Kidney epithelial cell (primary cell): ENCODE measurements around the gene OR13C3. TPM values are rescaled to one million over a fixed set of nuclear protein-coding genes. Genes with fewer than 3 reads are reported as not detected.

ENCODE experiments used
- DNase-seq: peaks from one replicate; pipeline ENCODE4 v3.0.0-alpha.2; 2010; ENCODE audit warnings: low read depth
- H3K27me3 ChIP-seq: 2 replicates; pipeline ENCODE4 v1.6.0; 2011; ENCODE audit warnings: low read length; ENCODE audit not compliant: control insufficient read depth, insufficient read depth
- H3K36me3 ChIP-seq: 2 replicates; pipeline ENCODE4 v1.5.1; 2011; ENCODE audit warnings: low read length; ENCODE audit not compliant: control insufficient read depth, insufficient read depth
- H3K4me3 ChIP-seq: 2 replicates; pipeline ENCODE4 v1.5.1; 2011; ENCODE audit warnings: low read depth, mild to moderate bottlenecking, control low read depth, low read length
- total RNA-seq: library from RNA; depleted of rRNA; stranded (reverse); fragments of >200 nt; gene quantifications from 2 replicates; pipeline ENCODE4 v1.2.3, GENCODE V29; 2015
- TF ChIP-seq, protein P1 (sequence below): IDR thresholded peaks from 2 replicates; pipeline ENCODE4 v1.5.1; 2011; ENCODE audit warnings: mild to moderate bottlenecking, moderate library complexity, low read length, control low read depth, inconsistent platforms; ENCODE audit not compliant: insufficient read depth, poor library complexity, severe bottlenecking

The OR13C3 gene
- not detected in 2 replicates for total RNA-seq

DNA sequence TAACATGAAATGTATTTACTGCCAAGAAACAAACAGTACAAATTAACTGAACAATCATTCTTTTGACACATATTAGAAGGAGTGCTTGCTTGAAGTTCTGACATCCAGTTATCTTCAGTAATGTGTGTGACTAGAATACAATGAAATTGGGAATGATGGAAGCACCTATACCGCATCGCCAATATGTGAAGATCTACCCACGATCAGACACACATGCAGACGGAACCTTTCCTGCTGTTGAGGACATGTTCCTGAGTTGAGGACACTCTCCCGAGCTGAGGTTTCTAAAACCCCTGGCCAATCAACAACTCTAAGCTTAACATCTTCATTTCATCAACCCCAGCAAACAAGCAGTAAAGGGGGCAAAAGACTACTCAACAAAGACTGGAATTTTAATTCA is at the start of gene OR13C3:
Gene OR13C3, minus strand, starts transcription at position 101 of the 400 bp plus-strand sequence. CDS start 133 bp downstream, outside the sequence.
- H3K27me3 ChIP-seq: no peaks in the 10 kb centered on the region
- H3K4me3 ChIP-seq: no peak within 1 kb of the TSS
- DNase-seq: no peak
- H3K36me3 ChIP-seq: no peaks in the 10 kb centered on the region
- TF ChIP-seq, protein P1, sequence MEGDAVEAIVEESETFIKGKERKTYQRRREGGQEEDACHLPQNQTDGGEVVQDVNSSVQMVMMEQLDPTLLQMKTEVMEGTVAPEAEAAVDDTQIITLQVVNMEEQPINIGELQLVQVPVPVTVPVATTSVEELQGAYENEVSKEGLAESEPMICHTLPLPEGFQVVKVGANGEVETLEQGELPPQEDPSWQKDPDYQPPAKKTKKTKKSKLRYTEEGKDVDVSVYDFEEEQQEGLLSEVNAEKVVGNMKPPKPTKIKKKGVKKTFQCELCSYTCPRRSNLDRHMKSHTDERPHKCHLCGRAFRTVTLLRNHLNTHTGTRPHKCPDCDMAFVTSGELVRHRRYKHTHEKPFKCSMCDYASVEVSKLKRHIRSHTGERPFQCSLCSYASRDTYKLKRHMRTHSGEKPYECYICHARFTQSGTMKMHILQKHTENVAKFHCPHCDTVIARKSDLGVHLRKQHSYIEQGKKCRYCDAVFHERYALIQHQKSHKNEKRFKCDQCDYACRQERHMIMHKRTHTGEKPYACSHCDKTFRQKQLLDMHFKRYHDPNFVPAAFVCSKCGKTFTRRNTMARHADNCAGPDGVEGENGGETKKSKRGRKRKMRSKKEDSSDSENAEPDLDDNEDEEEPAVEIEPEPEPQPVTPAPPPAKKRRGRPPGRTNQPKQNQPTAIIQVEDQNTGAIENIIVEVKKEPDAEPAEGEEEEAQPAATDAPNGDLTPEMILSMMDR: no peak

- TF ChIP-seq, protein P1: no peak
- no peak overlapping the region for H3K4me3 ChIP-seq
Observed at GRCh38 chr9:104580562-104580961, 43.9 kb upstream of the OR13C3 start.

DNA sequence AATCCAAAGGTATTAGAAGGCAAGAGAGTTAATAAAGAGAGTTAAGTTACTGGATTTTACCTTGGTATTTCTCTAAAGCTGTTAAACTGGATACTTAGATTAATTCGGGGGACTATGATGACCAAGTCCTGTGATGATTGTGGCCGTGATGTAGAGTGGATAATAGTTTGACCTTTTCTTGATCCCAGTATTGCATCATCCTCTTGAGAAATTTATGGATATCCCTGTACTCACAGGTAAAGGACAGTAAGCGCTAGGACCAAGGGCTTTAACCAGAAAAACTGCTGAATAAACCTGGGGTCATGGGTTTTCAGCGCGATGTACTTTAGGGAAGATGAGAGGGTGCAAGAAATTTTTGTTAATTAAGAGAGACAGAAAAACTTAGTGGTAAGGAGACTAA is 40.6 kb upstream of the OR13C3 start:
- DNase-seq: no peak
- Histone ChIP-seq H3K27me3 (no peaks in the 10 kb centered on the region), H3K4me3 (no peak overlapping the region), H3K36me3 (no peaks in the 10 kb centered on the region)
- TF ChIP-seq, protein P1: no peak

More at GRCh38 chr9:104580562-104580961, 43.9 kb upstream of the OR13C3 start:
- DNase-seq: no peak
- Histone ChIP-seq H3K27me3 (no peaks in the 10 kb centered on the region), H3K36me3 (no peaks in the 10 kb centered on the region)

- Histone ChIP-seq H3K27me3 (no peaks in the 10 kb centered on the region), H3K36me3 (no peaks in the 10 kb centered on the region), H3K4me3 (no peak overlapping the region)
- no peak for DNase-seq
- TF ChIP-seq, protein P1: no peak
Observed at GRCh38 chr9:104575456-104575855, 38.8 kb upstream of the OR13C3 start.

GRCh38 chr9:104572612-104573011 is 36.0 kb upstream of the OR13C3 start:
- Histone ChIP-seq H3K36me3 (no peaks in the 10 kb centered on the region), H3K27me3 (no peaks in the 10 kb centered on the region), H3K4me3 (no peak overlapping the region)
- TF ChIP-seq, protein P1: no peak
- DNase-seq: no peak

DNA sequence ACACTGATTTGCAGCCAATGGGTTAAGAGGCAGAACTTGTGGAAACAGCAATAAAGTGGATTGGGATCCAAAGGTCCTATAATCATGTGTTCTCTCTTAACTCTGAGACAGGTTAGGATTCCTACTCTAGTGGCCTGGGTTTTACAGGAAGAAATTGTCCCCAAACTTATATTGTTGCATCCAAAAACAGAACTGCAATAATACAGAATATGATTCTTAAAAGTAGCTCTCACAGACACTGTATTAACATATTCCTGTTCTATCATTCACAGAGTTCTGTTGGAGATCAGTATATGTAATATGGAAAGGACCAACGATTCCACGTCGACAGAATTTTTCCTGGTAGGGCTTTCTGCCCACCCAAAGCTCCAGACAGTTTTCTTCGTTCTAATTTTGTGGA is 32.2 kb upstream of the OR13C3 start, which contains the start of gene OR13C8:
Gene OR13C8, plus strand, starts transcription at position 301 of the 400 bp plus-strand sequence. Its CDS starts 0 bp downstream, at position 301.
- H3K36me3 ChIP-seq: no peaks in the 10 kb centered on the region
- DNase-seq: no peak
- H3K27me3 ChIP-seq: no peaks in the 10 kb centered on the region
- TF ChIP-seq, protein P1: no peak
- H3K4me3 ChIP-seq: no peak within 1 kb of the TSS
